ENCODE measurements around the gene TXNDC5.
"Not testable (repeated sequence)": the region's sequence is repeated elsewhere in the genome, so short reads cannot be mapped to it uniquely, and the experiment has no call there.

TXNDC5 gene

DNA sequence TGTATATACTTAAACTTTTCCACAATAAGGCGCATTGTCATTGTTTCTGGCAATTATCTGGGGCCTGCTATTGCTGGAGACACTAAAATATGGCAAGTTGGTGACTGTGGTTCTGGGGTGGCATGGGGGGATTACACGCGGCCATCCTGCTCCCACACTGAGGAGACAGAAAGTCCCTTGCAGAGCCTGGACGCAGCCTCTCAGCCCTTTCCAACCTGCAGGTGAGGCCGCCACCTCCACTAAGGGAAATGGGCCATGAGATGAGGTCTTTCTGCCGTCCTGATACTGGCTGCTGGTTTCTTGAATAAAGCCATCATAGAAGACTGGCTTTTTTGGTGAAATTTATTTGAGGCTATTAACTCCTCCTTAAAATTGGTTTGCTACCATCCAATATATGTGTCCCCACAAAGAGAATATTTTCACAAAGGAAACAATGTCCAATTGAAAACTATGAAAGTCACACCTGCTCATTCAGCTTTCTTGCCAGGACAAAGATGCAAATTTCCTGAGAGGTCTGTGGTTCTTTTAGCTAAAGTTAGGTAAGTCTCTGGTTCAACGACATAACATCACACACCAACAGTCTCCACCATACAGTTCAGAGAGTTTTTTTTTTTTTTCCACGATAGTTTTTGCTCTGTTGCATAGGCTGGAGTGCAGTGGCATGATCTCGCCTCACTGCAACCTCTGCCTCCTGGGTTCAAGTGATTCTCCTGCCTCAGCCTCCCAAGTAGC is 13.0 kb downstream of the TXNDC5 start:
- no peak for FAIRE-seq
- DNase-seq (ENCODE audit: insufficient read length, low spot score): no peak

DNA sequence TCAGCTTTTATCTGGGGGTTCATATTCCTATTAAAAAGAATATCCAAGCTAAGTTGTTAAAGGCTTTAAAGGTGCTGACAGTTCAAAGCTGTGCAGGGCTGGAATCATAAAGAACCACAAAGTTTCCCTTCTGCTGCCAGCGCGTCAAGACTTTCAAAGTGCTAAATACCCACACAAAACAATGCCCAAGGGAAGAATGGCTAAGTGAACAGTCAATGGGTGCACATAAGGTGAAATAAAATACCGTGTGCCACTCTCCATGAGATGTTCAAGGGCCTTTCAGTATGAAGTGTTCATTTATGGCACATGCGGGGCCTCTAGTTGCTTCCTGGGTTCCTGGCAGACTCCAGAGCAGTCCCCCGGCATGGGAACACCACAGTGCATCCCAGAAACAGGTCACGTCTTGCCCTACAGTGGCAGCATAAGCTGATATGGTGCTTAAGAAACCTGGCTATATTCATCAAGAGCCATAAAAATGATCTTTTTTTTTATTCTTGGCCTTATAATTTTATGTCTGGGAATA is 14.1 kb downstream of the TXNDC5 start:
- DNase-seq (ENCODE audit: insufficient read length, low spot score) (no peak), FAIRE-seq (no peak)

DNA sequence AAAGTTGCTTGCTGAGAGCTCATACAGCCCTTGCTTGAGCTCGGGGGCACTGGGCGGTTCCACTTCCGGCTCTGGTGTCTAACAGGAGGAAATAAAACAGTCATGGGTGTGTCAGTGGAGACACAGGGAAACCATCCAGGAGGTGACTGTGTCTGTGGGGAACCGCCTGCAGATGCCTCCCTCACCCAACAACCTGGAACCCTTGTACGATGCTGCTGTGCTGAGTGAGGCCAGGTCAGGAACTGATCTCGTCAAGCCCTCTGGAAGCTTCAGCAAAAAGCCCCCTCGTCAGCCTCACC is 15.5 kb downstream of the TXNDC5 start:
- DNase-seq (ENCODE audit: insufficient read length, low spot score) (no peak), FAIRE-seq (no peak)

GRCh38 chr6:7894262-7895124 is 16.1 kb downstream of the TXNDC5 start:
- FAIRE-seq (no peak), DNase-seq (ENCODE audit: insufficient read length, low spot score) (no peak)

DNA sequence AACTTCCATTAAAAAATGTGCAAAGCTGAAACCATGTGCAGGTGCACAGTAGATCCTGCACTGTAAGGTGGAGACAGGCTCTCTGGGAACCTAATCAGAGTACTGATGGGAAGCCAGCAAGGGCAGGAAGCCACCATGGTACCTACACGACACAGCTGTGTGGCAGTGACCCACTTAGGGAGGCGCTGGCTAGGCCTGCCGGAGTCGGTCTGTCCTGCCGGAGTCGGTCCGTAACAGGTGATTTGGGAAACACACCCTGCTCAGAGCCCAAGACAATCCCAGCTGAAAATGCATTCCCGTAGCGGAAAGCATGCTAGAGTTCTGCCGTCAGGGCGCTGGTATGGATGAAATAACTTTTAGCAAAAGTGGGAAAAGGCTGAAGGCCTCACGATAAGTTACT is 17.2 kb downstream of the TXNDC5 start:
- DNase-seq (ENCODE audit: insufficient read length, low spot score) (no peak), FAIRE-seq (no peak)

- not testable (repeated sequence) for DNase-seq (ENCODE audit: insufficient read length, low spot score); FAIRE-seq
Observed at GRCh38 chr6:7892367-7892766, 18.2 kb downstream of the TXNDC5 start.

- no peak for DNase-seq (ENCODE audit: insufficient read length, low spot score)
Observed at GRCh38 chr6:7891078-7891872, 19.3 kb downstream of the TXNDC5 start.

DNA sequence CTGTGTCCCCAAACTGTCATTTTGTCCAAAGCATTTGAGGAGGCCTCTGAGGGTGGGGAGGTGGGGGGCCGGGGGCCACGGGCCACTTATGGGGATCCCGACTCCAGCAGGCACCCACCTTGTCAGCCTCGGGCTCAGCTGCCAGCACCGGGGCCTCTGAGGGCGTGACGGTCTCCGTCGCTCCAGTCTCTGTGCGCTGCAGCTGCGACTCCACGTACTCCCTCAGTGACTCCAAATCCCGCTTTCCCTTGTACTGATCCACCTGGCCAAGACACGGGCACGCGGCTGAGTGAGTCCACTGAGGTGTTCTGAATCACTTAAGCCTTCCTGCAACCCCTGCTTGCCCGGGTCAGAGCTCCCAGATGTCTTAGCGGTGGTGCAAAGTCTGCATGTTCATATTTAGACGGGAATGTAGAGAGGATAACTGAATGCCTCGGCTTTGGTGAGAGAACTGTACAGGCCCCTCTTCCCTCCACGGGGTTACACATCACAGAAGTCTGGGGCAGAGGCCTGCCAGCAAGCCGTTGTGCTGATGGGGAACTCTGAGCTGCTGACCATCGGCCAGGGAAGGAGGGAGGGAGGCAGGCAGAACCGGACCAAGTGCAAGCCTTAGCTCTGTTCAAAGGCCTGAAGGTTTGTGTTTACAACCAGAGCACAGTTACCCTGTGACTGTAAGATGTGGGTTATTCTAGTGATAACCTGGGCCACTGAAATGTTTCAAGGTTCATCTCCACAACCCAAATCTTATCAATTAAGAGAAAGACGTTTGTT is 21.8 kb downstream of the TXNDC5 start:
- FAIRE-seq (no peak), DNase-seq (ENCODE audit: insufficient read length, low spot score) (no peak)

More at GRCh38 chr6:7891078-7891872, 19.3 kb downstream of the TXNDC5 start:
- FAIRE-seq: no peak

DNA sequence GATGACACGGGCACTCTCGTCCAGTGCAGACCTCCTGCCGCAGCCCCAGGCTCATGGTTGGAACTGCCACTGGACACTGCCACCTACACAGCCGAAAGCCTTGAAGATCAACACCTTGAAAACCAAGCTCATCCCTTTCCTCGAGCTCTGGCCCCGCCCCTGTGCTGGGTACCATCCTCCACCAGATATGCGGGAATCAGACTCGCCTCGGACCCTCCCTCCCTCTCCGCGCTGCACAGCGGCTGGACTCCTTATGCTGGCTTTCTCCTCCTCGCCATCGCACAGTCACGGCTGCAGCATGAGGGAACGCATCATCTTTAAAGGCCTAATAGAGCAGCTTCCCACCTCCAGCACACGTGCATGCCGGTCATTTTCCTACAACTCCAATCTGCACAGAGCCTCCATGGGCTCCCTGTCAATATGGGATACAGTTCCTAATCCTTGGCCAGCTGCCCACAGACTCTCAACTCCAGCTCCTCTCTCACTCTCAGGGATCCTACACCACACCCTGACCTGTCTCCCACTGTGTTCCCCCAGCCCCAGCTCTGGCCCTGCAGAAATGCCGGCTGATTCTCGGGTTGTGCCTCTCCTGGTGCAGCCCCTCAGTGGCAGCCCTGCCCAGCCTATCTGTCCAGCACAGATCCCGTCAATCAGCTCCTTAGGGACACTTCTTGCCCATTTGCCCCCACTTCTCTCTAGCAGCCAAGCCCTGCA is 23.2 kb downstream of the TXNDC5 start:
- no peak for FAIRE-seq

DNA sequence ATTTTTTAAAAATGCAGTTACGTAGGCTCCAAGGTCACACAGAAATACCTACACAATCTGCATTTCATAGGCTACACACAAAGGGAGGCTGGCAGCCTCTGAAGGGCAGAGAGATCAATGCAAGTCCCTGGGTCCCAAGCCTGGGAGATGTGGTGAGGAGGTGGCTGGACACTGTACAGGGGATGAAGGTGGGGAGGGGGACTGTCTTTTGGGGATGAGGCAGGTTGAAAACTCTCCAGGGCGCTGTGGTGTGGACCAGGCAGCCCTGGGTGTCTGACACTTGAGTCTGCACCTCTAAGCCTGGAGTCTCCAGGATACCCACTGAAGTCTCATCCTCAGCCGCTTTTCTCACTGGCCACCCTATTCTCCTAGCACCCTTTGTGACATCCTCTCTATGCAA is 24.5 kb downstream of the TXNDC5 start:
- DNase-seq (ENCODE audit: insufficient read length, low spot score) (no peak), FAIRE-seq (no peak)

More for the DNA sequence above, 23.2 kb downstream of the TXNDC5 start:
- no peak for DNase-seq (ENCODE audit: insufficient read length, low spot score)

DNA sequence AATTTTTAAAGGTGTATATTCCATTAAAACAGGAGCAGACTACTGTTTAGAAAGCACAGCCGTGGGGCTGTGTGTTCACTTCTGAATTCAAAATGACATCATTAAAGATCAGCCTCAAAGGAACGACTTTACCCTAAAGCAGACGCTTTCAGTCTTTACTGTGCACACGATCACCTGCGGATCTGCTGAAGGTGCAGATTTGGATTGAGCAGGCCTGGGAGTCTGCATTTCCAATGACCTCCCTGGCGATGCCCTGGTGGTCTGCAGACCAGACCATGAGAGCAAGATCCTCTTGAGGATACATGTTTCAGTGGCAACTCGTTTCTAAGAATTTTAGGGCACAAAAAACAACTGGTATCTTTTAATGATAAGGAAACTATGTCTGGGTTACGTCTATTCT is 27.2 kb downstream of the TXNDC5 start:
- FAIRE-seq: no peak
- DNase-seq (ENCODE audit: insufficient read length, low spot score): no peak

- DNase-seq (ENCODE audit: insufficient read length, low spot score) (no peak), FAIRE-seq (no peak)
Observed at GRCh38 chr6:7882505-7883257, 27.9 kb downstream of the TXNDC5 start.

DNA sequence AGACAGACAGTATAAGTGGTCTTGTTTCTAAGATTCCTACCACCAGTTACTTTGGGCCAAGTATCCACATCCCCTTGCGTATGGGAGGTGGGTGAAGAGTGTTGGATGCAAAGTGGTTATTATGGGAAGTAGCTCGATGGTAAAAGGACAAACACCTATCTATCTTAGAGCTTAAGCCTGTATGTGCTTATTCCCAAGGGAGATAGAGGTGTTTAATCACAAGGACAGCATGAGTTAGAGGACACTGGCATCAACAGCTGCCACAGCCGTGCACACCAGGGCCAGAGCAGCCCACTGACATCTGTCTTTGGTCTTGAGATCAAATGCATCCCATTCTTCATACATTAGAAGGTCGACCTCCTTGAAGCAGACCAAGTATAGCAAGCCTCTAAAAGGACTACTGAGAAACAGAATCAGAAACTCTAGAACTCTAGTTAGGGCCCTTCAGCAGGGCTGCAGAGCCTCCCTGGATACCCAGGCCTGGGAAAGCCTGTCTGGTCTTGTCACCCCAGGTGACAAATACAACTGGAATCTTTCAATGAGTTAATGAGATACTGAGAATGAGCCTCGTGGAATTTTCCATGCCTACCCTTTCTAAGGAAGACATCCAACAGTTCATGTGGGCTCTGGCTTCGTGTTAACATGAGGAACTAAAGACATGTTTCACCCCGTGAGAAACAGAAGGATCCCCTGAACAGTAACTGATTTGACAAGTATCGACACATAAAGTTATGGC is 28.7 kb downstream of the TXNDC5 start:
- FAIRE-seq (no peak), DNase-seq (ENCODE audit: insufficient read length, low spot score) (no peak)

DNA sequence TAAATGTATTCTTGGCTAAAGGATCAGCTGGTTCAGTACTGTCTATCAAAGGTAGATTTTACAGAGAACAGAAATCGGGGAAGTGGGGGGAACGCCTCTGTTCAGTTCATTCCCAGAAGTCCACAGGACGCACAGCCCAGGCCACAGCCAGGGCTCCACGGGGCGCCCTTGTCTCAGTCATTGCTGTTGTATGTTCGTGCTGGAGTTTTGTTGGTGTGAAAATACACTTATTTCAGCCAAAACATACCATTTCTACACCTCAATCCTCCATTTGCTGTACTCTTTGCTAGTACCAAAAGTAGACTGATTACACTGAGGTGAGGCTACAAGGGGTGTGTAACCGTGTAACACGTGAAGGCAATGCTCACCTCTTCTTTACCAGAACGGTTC is 29.9 kb downstream of the TXNDC5 start:
- DNase-seq (ENCODE audit: insufficient read length, low spot score): no peak
- FAIRE-seq: no peak

DNA sequence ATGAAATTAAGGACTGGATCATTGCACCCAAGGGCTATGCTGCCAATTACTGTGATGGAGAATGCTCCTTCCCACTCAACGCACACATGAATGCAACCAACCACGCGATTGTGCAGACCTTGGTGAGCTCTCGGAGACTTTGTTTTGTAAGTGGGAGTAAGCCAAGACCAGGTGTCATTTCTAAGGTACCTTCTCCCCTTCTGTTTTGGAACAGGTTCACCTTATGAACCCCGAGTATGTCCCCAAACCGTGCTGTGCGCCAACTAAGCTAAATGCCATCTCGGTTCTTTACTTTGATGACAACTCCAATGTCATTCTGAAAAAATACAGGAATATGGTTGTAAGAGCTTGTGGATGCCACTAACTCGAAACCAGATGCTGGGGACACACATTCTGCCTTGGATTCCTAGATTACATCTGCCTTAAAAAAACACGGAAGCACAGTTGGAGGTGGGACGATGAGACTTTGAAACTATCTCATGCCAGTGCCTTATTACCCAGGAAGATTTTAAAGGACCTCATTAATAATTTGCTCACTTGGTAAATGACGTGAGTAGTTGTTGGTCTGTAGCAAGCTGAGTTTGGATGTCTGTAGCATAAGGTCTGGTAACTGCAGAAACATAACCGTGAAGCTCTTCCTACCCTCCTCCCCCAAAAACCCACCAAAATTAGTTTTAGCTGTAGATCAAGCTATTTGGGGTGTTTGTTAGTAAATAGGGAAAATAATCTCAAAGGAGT is 30.4 kb downstream of the TXNDC5 start:
- FAIRE-seq: no peak
- no peak for DNase-seq (ENCODE audit: insufficient read length, low spot score)

- FAIRE-seq: no peak
- DNase-seq (ENCODE audit: insufficient read length, low spot score): no peak
Observed at GRCh38 chr6:7879579-7879978, 31.0 kb downstream of the TXNDC5 start.

- no peak for FAIRE-seq
Observed at GRCh38 chr6:7879043-7879442, 31.5 kb downstream of the TXNDC5 start.

More at GRCh38 chr6:7879043-7879442, 31.5 kb downstream of the TXNDC5 start:
- no peak for DNase-seq (ENCODE audit: insufficient read length, low spot score)
